ENCODE results near the gene SIK2.

DNA sequence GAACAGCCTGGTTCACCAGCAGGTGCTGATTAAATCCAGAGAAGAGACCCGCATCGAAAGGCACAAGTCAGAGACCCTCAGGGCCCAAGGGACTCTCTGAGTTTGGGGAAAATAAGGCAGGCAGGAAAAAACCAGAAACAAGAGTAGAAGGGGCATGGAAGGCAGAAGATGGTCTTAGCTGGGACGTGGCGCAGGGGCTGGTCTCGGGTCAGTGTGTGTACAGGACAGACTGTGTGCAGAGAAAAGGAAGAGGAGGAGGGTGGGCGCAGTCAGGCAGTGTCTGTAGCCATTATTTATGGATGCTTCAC lies 132.7 kb downstream of the SIK2 start:
- no peak for TF ChIP-seq CTCF (IDR thresholded peaks at IDR 0.05)
- TF ChIP-seq EP300 (IDR thresholded peaks at IDR 0.05): no peak
- no peak for TF ChIP-seq POLR2AphosphoS5 (IDR thresholded peaks at IDR 0.05)
